ENCODE measurements around the gene SSH3. TPM values are rescaled to one million over a fixed set of nuclear protein-coding genes. Genes with fewer than 3 reads are reported as not detected.

The SSH3 gene, protein sequence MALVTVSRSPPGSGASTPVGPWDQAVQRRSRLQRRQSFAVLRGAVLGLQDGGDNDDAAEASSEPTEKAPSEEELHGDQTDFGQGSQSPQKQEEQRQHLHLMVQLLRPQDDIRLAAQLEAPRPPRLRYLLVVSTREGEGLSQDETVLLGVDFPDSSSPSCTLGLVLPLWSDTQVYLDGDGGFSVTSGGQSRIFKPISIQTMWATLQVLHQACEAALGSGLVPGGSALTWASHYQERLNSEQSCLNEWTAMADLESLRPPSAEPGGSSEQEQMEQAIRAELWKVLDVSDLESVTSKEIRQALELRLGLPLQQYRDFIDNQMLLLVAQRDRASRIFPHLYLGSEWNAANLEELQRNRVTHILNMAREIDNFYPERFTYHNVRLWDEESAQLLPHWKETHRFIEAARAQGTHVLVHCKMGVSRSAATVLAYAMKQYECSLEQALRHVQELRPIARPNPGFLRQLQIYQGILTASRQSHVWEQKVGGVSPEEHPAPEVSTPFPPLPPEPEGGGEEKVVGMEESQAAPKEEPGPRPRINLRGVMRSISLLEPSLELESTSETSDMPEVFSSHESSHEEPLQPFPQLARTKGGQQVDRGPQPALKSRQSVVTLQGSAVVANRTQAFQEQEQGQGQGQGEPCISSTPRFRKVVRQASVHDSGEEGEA
- total RNA-seq (2014; rRNA removed; shearing (Covaris generic); ENCODE audit: low replicate concordance), result 0.61 and 0.82 TPM in 2 replicates

DNA sequence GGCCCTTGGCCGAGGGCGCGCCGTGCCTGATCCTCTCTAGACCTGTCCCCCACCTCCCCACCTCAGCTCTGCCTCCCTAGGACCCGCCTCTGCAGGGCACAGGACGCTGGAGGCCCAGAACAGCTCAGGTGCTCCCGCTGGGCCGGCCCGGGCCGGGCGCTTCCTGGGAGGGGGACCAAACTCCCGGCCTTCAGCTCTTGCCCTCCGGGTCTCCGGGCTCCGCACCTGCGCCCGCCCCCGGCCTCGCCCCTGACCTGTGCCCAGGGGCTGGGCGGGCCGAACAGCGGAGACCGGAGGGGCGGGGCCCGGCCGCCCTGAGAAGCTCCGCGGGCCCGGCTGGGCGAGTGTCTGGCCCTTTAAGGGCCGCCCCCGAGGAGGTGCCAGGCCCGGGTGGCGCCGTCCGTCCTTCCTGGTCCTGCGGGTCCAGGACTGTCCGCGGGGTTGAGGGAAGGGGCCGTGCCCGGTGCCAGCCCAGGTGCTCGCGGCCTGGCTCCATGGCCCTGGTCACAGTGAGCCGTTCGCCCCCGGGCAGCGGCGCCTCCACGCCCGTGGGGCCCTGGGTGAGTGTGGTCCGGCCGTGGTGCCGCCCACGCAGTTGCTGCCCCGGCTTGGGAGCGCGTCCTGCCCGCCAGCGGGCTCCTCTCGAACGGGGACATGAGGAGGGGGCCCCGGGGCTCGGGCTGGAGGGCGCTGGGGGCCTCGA, at the start of gene SSH3:
SSH3 (plus strand) TSS at position 399 of the 703 bp plus-strand sequence; CDS start at position 495, 96 bp downstream.
- Histone ChIP-seq H3K4me3 (ENCODE audit: low read length) (no peak within 1 kb of the TSS), H3K27ac (ENCODE audit: low read length) (no peak within 1 kb of the TSS), H3K79me2 (ENCODE audit: low read length) (no peaks in the 10 kb centered on the region), H3K4me1 (ENCODE audit: low read length) (no peaks in the 10 kb centered on the region), H3K9ac (ENCODE audit: low read length) (no peak within 1 kb of the TSS), H2AFZ (ENCODE audit: low read length) (no peak within 1 kb of the TSS), H3K9me2 (replicated peaks; ENCODE audit: insufficient read depth, low read length) (no peaks in the 10 kb centered on the region), H3K36me3 (ENCODE audit: insufficient read depth, low read length) (peaks cover 15% of the 10 kb centered on the region; the same call in 1 of the 2 replicates), H3K4me2 (ENCODE audit: low read depth, low read length, poor library complexity, severe bottlenecking) (no peak within 1 kb of the TSS), H3K9me3 (ENCODE audit: low read length) (no peaks in the 10 kb centered on the region), H3K27me3 (ENCODE audit: low read length) (no peaks in the 10 kb centered on the region), H4K20me1 (ENCODE audit: insufficient read depth, low read depth, low read length) (no peaks in the 10 kb centered on the region)
- DNase-seq, result no peak

GRCh38 chr11:67253872-67254624, 49.3 kb upstream of the SSH3 start:
- H2AFZ ChIP-seq (ENCODE audit: low read length), result no peak overlapping the region
- no peak overlapping the region for H3K9ac ChIP-seq (ENCODE audit: low read length)
- H3K27me3 ChIP-seq (ENCODE audit: low read length), result no peaks in the 10 kb centered on the region
- peaks cover 6% of the 10 kb centered on the region; the same call in 1 of the 2 replicates for H4K20me1 ChIP-seq (ENCODE audit: insufficient read depth, low read depth, low read length)
- no peaks in the 10 kb centered on the region for H3K79me2 ChIP-seq (ENCODE audit: low read length)
- no peak overlapping the region for H3K4me3 ChIP-seq (ENCODE audit: low read length)
- DNase-seq, result peak; percentile 54
- H3K9me2 ChIP-seq (replicated peaks; ENCODE audit: insufficient read depth, low read length), result no peaks in the 10 kb centered on the region
- no peak overlapping the region for H3K4me2 ChIP-seq (ENCODE audit: low read depth, low read length, poor library complexity, severe bottlenecking)
- H3K9me3 ChIP-seq (ENCODE audit: low read length), result no peaks in the 10 kb centered on the region
- peaks cover 12% of the 10 kb centered on the region for H3K4me1 ChIP-seq (ENCODE audit: low read length)
- peaks cover 52% of the 10 kb centered on the region for H3K36me3 ChIP-seq (ENCODE audit: insufficient read depth, low read length)
- no peak overlapping the region for H3K27ac ChIP-seq (ENCODE audit: low read length)

GRCh38 chr11:67254798-67255197, 48.5 kb upstream of the SSH3 start:
- no peak overlapping the region for H3K4me2 ChIP-seq (ENCODE audit: low read depth, low read length, poor library complexity, severe bottlenecking)
- no peak overlapping the region for H3K9ac ChIP-seq (ENCODE audit: low read length)
- H3K79me2 ChIP-seq (ENCODE audit: low read length), result no peaks in the 10 kb centered on the region
- peaks cover 6% of the 10 kb centered on the region; the same call in 1 of the 2 replicates for H4K20me1 ChIP-seq (ENCODE audit: insufficient read depth, low read depth, low read length)
- H3K4me3 ChIP-seq (ENCODE audit: low read length), result no peak overlapping the region
- peaks cover 46% of the 10 kb centered on the region for H3K36me3 ChIP-seq (ENCODE audit: insufficient read depth, low read length)
- no peak overlapping the region for H3K27ac ChIP-seq (ENCODE audit: low read length)
- no peaks in the 10 kb centered on the region for H3K9me3 ChIP-seq (ENCODE audit: low read length)
- no peak for DNase-seq
- H3K27me3 ChIP-seq (ENCODE audit: low read length), result no peaks in the 10 kb centered on the region
- no peaks in the 10 kb centered on the region for H3K9me2 ChIP-seq (replicated peaks; ENCODE audit: insufficient read depth, low read length)
- H3K4me1 ChIP-seq (ENCODE audit: low read length), result peaks cover 12% of the 10 kb centered on the region
- H2AFZ ChIP-seq (ENCODE audit: low read length), result no peak overlapping the region

DNA sequence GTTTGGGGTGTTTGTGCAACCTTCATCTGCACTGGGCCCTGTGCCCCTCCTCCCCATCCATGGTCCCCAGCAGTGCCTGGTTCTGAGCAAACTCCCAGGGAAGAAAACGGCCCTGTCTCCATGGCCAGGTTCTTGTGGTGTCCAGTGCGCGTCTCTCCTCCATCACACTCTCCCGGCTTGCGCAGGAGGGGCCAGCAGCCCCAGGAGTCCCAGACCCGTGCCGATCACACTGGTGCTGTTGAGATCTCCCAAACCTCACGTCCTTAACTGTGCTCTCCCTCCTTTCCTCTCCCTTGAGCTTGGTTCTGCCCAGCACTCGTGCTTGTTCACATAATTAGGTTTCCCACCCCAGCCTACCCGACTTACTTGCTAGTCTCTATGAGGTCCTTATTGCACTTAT, 48.0 kb upstream of the SSH3 start:
- H3K27me3 ChIP-seq (ENCODE audit: low read length), result no peaks in the 10 kb centered on the region
- peaks cover 12% of the 10 kb centered on the region for H3K4me1 ChIP-seq (ENCODE audit: low read length)
- H3K79me2 ChIP-seq (ENCODE audit: low read length), result no peaks in the 10 kb centered on the region
- H3K9me3 ChIP-seq (ENCODE audit: low read length), result no peaks in the 10 kb centered on the region
- H3K4me3 ChIP-seq (ENCODE audit: low read length), result no peak overlapping the region
- no peaks in the 10 kb centered on the region for H3K9me2 ChIP-seq (replicated peaks; ENCODE audit: insufficient read depth, low read length)
- no peak overlapping the region for H2AFZ ChIP-seq (ENCODE audit: low read length)
- DNase-seq, result no peak
- no peak overlapping the region for H3K9ac ChIP-seq (ENCODE audit: low read length)
- peaks cover 40% of the 10 kb centered on the region for H3K36me3 ChIP-seq (ENCODE audit: insufficient read depth, low read length)
- H3K4me2 ChIP-seq (ENCODE audit: low read depth, low read length, poor library complexity, severe bottlenecking), result no peak overlapping the region
- H4K20me1 ChIP-seq (ENCODE audit: insufficient read depth, low read depth, low read length), result peaks cover 6% of the 10 kb centered on the region; the same call in 1 of the 2 replicates
- H3K27ac ChIP-seq (ENCODE audit: low read length), result no peak overlapping the region

DNA sequence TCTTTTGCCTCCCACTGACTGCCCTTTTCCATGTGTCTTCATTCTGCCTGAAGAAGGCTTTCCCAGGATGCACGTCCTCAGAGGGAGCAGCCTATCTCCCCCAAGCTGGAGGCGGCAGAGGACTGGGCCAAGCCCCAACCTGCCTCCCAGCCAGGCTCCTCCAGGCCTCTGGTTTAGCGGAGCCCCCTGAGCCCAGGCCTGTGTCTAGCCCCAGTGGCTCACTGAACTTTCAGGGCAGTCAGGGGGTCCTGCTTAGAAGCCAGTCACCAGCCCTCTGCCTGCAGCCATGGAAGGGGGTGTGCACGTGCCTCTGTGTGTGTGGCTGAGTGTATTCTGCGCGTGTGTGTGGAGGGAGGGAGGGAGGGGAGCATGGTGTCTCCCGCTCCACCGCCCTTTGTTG, 47.5 kb upstream of the SSH3 start:
- Histone ChIP-seq H3K4me1 (ENCODE audit: low read length) (peaks cover 12% of the 10 kb centered on the region), H3K4me3 (ENCODE audit: low read length) (no peak overlapping the region), H2AFZ (ENCODE audit: low read length) (no peak overlapping the region), H3K36me3 (ENCODE audit: insufficient read depth, low read length) (peaks cover 40% of the 10 kb centered on the region), H3K9me2 (replicated peaks; ENCODE audit: insufficient read depth, low read length) (no peaks in the 10 kb centered on the region), H3K79me2 (ENCODE audit: low read length) (no peaks in the 10 kb centered on the region), H3K27ac (ENCODE audit: low read length) (no peak overlapping the region), H3K4me2 (ENCODE audit: low read depth, low read length, poor library complexity, severe bottlenecking) (no peak overlapping the region), H3K9ac (ENCODE audit: low read length) (no peak overlapping the region), H4K20me1 (ENCODE audit: insufficient read depth, low read depth, low read length) (peaks cover 6% of the 10 kb centered on the region; the same call in 1 of the 2 replicates), H3K27me3 (ENCODE audit: low read length) (no peaks in the 10 kb centered on the region), H3K9me3 (ENCODE audit: low read length) (no peaks in the 10 kb centered on the region)
- DNase-seq, result no peak

DNA sequence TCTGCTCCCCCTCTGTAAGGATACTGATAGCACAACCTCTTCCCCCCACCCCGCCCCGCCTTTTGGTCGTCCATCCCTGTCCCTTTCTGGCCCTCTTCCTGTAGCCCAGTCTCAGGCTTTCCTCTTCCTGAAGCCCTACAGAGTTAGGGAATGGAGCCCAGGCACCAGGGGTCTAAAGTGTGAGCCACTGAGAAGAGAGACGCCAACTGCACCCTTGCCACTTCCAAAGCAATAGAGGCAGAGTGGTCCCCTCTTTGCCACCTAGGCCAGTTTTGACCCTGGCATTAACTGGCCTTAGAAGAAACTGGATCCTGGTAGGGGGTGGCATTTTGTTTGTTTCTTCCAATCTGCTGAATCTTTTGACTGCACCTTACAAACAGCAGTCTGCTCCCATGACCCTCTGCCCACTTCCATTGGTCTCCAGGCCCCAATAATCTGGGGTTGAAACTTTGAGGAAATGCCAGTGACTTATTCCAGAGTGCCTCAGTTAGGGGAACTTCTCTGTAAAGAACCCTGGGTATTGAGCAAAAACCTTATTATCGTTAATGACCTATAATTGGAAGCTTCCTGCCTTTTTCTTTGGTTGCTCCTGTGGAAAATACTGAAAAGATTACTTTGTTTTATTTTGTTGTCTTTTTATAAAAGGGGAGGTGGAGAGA, 46.7 kb upstream of the SSH3 start:
- Histone ChIP-seq H3K9me2 (replicated peaks; ENCODE audit: insufficient read depth, low read length) (no peaks in the 10 kb centered on the region), H3K4me3 (ENCODE audit: low read length) (no peak overlapping the region), H4K20me1 (ENCODE audit: insufficient read depth, low read depth, low read length) (peaks cover 6% of the 10 kb centered on the region; the same call in 1 of the 2 replicates), H3K36me3 (ENCODE audit: insufficient read depth, low read length) (peaks cover 38% of the 10 kb centered on the region), H3K79me2 (ENCODE audit: low read length) (no peaks in the 10 kb centered on the region), H3K27ac (ENCODE audit: low read length) (no peak overlapping the region), H3K9ac (ENCODE audit: low read length) (no peak overlapping the region), H3K4me2 (ENCODE audit: low read depth, low read length, poor library complexity, severe bottlenecking) (no peak overlapping the region), H3K4me1 (ENCODE audit: low read length) (peaks cover 12% of the 10 kb centered on the region), H2AFZ (ENCODE audit: low read length) (no peak overlapping the region), H3K9me3 (ENCODE audit: low read length) (no peaks in the 10 kb centered on the region), H3K27me3 (ENCODE audit: low read length) (no peaks in the 10 kb centered on the region)
- no peak for DNase-seq

- H3K9me2 ChIP-seq (replicated peaks; ENCODE audit: insufficient read depth, low read length), result no peaks in the 10 kb centered on the region
- H2AFZ ChIP-seq (ENCODE audit: low read length), result no peak overlapping the region
- no peaks in the 10 kb centered on the region for H3K27me3 ChIP-seq (ENCODE audit: low read length)
- H3K9me3 ChIP-seq (ENCODE audit: low read length), result no peaks in the 10 kb centered on the region
- no peak overlapping the region for H3K4me3 ChIP-seq (ENCODE audit: low read length)
- H3K79me2 ChIP-seq (ENCODE audit: low read length), result no peaks in the 10 kb centered on the region
- H3K4me1 ChIP-seq (ENCODE audit: low read length), result peaks cover 8% of the 10 kb centered on the region
- H3K4me2 ChIP-seq (ENCODE audit: low read depth, low read length, poor library complexity, severe bottlenecking), result no peak overlapping the region
- peaks cover 10% of the 10 kb centered on the region for H3K36me3 ChIP-seq (ENCODE audit: insufficient read depth, low read length)
- H3K27ac ChIP-seq (ENCODE audit: low read length), result no peak overlapping the region
- H3K9ac ChIP-seq (ENCODE audit: low read length), result no peak overlapping the region
- DNase-seq, result peak; percentile 40
- no peaks in the 10 kb centered on the region; the same call in 1 of the 2 replicates for H4K20me1 ChIP-seq (ENCODE audit: insufficient read depth, low read depth, low read length)
Measured at GRCh38 chr11:67260406-67260805, 42.9 kb upstream of the SSH3 start.
